Measurements from ENCODE around the gene MYBPC1. TPM values are rescaled to one million over a fixed set of nuclear protein-coding genes. Genes with fewer than 3 reads are reported as not detected.

MYBPC1 gene
- total and polyA plus RNA-seq, 7 donors = 1,084 to 7,509 (median 4,088) TPM

GRCh38 chr12:101685092-101685491, 90.3 kb downstream of the MYBPC1 start:
- DNase-seq = no peak
- H3K36me3 ChIP-seq (ENCODE audit: insufficient read depth in 1 of 2, low read depth in 1 of 2) = peaks cover 0 to 64% of the 10 kb centered on the region in 2 donors
- intact Hi-C loops (cut with DNase I) = no loop called here
- no peaks in the 10 kb centered on the region for H3K27me3 ChIP-seq (ENCODE audit: insufficient read depth in 3 of 3, low read length in 2 of 3)
- ATAC-seq = no peak
- TF ChIP-seq CTCF (IDR thresholded peaks at IDR 0.05) = no peak
- no peaks in the 10 kb centered on the region for H3K9me3 ChIP-seq
- WGBS, 3 donors = 44 to 60% (median 52%) methylated on average over 1 of the region's 1 CpG
- H3K27ac ChIP-seq = no peak overlapping the region
- H3K4me1 ChIP-seq = no peaks in the 10 kb centered on the region
- H3K4me3 ChIP-seq = no peak overlapping the region

GRCh38 chr12:101686176-101686575, 91.4 kb downstream of the MYBPC1 start:
- no peaks in the 10 kb centered on the region for H3K4me1 ChIP-seq
- no peak overlapping the region for H3K27ac ChIP-seq

GRCh38 chr12:101690544-101691098, 95.8 kb downstream of the MYBPC1 start:
- Histone ChIP-seq H3K27me3 (ENCODE audit: insufficient read depth in 3 of 3, low read length in 2 of 3) (no peaks in the 10 kb centered on the region), H3K9me3 (peaks cover 5% of the 10 kb centered on the region), H3K36me3 (ENCODE audit: insufficient read depth in 1 of 2, low read depth in 1 of 2) (peaks cover 0 to 12% of the 10 kb centered on the region in 2 donors), H3K4me1 (no peaks in the 10 kb centered on the region), H3K27ac (peak overlapping the region; percentile 33), H3K4me3 (no peak overlapping the region)
- WGBS, 3 donors = 52 to 69% (median 54%) methylated on average over 3 of the region's 3 CpGs
- intact Hi-C loops (cut with DNase I) = loop anchor here in 1 of 2 donors (10.0 kb wide), 2 partner anchors 196 to 286 kb away; partner anchors contain the start of gene ARL1
- ATAC-seq (peak in 1 of 4 donors; percentile 2), DNase-seq (no peak)
- TF ChIP-seq CTCF (IDR thresholded peaks at IDR 0.05) = no peak

More at GRCh38 chr12:101686176-101686575, 91.4 kb downstream of the MYBPC1 start:
- WGBS, 3 donors = 31 to 67% (median 38%) methylated on average over 1 of the region's 1 CpG
- no peak for TF ChIP-seq CTCF (IDR thresholded peaks at IDR 0.05)
- Histone ChIP-seq H3K4me3 (no peak overlapping the region), H3K9me3 (no peaks in the 10 kb centered on the region), H3K36me3 (ENCODE audit: insufficient read depth in 1 of 2, low read depth in 1 of 2) (peaks cover 0 to 54% of the 10 kb centered on the region in 2 donors), H3K27me3 (ENCODE audit: insufficient read depth in 3 of 3, low read length in 2 of 3) (no peaks in the 10 kb centered on the region)
- ATAC-seq (peak in 2 of 4 donors; percentile 29 to 45), DNase-seq (no peak)
- intact Hi-C loops (cut with DNase I) = no loop called here

- DNase-seq (no peak), ATAC-seq (no peak)
- Histone ChIP-seq H3K9me3 (peaks cover 5% of the 10 kb centered on the region), H3K4me3 (no peak overlapping the region), H3K27ac (no peak overlapping the region), H3K4me1 (peaks cover 9% of the 10 kb centered on the region), H3K36me3 (ENCODE audit: insufficient read depth in 1 of 2, low read depth in 1 of 2) (peaks cover 0 to 2% of the 10 kb centered on the region in 2 donors), H3K27me3 (ENCODE audit: insufficient read depth in 3 of 3, low read length in 2 of 3) (no peaks in the 10 kb centered on the region)
- no peak for TF ChIP-seq CTCF (IDR thresholded peaks at IDR 0.05)
- intact Hi-C loops (cut with DNase I) = loop anchor here in 1 of 2 donors (10.0 kb wide), 2 partner anchors 197 to 287 kb away; partner anchors contain the start of gene ARL1
- 77 to 78% (median 77%) methylated on average over 1 of the region's 1 CpG for WGBS, 3 donors
Observed at GRCh38 chr12:101691503-101692096, 96.8 kb downstream of the MYBPC1 start.
